ENCODE data around the gene VARS1. TPM values are rescaled to one million over a fixed set of nuclear protein-coding genes. Genes with fewer than 3 reads are reported as not detected.
A peak's percentile ranks its signal among the peaks of the same experiment; 100 is the strongest.
"Not testable (repeated sequence)": the region's sequence is repeated elsewhere in the genome, so short reads cannot be mapped to it uniquely, and the experiment has no call there.

Gene VARS1
- total RNA-seq, 1 donor from 2014 or later = 162 TPM

- Mint-ChIP-seq H3K27ac (ENCODE audit: unreplicated experiment) (no peak overlapping the region), H3K9me3 (no peaks in the 10 kb centered on the region), H3K27me3 (ENCODE audit: low read depth) (peaks cover 10% of the 10 kb centered on the region), H3K4me3 (peak overlapping the region; percentile 76), H3K36me3 (ENCODE audit: low read depth) (peaks cover 2% of the 10 kb centered on the region), H3K4me1 (peaks cover 58% of the 10 kb centered on the region)
- TF ChIP-seq, protein P1, sequence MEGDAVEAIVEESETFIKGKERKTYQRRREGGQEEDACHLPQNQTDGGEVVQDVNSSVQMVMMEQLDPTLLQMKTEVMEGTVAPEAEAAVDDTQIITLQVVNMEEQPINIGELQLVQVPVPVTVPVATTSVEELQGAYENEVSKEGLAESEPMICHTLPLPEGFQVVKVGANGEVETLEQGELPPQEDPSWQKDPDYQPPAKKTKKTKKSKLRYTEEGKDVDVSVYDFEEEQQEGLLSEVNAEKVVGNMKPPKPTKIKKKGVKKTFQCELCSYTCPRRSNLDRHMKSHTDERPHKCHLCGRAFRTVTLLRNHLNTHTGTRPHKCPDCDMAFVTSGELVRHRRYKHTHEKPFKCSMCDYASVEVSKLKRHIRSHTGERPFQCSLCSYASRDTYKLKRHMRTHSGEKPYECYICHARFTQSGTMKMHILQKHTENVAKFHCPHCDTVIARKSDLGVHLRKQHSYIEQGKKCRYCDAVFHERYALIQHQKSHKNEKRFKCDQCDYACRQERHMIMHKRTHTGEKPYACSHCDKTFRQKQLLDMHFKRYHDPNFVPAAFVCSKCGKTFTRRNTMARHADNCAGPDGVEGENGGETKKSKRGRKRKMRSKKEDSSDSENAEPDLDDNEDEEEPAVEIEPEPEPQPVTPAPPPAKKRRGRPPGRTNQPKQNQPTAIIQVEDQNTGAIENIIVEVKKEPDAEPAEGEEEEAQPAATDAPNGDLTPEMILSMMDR (conservative IDR thresholded peaks at IDR 0.05) = no peak
- no peak for DNase-seq (ENCODE audit: low read depth, low spot score)
Measured at GRCh38 chr6:31825553-31825952, 30.0 kb upstream of the VARS1 start.

DNA sequence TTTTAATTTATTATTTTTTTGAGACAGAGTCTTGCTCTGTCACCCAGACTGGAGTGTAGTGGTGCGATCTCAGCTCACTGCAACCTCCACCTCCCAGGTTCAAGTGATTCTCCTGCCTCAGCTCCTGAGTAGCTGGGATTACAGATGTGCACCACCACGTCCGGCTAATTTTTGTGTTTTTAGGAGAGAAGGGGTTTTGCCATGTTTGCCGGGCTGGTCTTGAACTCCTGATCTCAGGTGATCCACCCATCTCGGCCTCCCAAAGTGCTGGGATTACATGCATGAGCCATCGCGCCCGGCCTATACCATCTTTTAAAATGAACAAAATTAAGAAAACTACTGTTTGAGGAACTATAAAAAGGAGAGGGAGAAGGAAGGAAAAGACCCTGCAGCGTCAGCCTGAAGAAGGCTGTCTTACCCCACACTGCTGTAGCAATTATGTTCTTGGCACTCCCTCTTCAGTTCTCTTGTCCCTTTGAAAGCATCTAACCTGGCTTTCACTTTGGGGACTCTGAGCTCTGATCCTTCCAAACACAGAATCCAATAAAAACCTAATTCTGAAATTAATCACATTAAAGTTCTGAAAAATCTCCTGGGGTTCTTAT lies 28.1 kb upstream of the VARS1 start:
- H3K4me1 Mint-ChIP-seq = peaks cover 49% of the 10 kb centered on the region
- H3K27me3 Mint-ChIP-seq (ENCODE audit: low read depth); H3K27ac Mint-ChIP-seq (ENCODE audit: unreplicated experiment); H3K9me3 Mint-ChIP-seq; DNase-seq (ENCODE audit: low read depth, low spot score); H3K36me3 Mint-ChIP-seq (ENCODE audit: low read depth): not testable (repeated sequence)
- peak overlapping the region; percentile 50 for H3K4me3 Mint-ChIP-seq

- Mint-ChIP-seq H3K4me1 (peaks cover 55% of the 10 kb centered on the region), H3K4me3 (peak overlapping the region; percentile 90), H3K36me3 (ENCODE audit: low read depth) (peaks cover 10% of the 10 kb centered on the region), H3K27ac (ENCODE audit: unreplicated experiment) (peak overlapping the region; percentile 96), H3K9me3 (no peaks in the 10 kb centered on the region), H3K27me3 (ENCODE audit: low read depth) (no peaks in the 10 kb centered on the region)
- TF ChIP-seq, protein P1 (conservative IDR thresholded peaks at IDR 0.05) = no peak
- DNase-seq (ENCODE audit: low read depth, low spot score) = no peak
Measured at GRCh38 chr6:31822036-31822821, 26.7 kb upstream of the VARS1 start.

DNA sequence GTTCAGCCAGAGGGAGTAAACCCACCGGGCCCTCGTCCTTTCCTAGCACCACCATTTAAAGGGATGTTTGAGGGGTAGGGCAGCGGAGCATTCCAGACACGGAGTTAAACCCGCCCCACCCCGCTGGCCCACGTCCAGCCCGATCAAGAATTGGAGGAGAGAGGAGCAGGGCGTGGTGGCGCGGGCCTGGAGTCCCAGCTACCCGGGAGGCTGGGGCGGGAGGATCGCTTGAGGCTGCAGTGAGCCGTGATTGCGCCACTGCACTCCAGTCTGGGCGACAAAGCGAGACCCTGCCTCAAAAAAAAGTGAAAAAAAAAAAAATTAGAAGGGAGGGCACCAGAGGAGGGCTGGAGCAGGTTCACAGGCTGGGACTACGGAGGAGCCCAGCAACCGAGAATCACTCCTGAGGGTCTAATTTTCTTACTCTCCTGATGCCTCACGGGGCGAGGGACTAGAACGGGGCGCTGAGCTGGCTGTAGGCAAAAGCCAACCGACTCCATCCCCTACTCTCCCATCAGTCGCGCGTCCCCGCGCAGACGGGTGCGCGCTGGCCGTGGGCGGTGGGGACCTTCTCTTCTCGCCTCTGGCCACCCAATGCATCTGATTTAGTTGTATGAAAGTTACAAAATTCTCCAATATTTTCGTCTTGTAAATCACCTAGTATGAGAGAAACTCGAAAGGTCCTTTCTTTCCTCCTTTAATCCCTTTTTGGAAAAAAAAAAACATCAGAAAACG lies 25.9 kb upstream of the VARS1 start:
- Mint-ChIP-seq H3K4me1 (peaks cover 47% of the 10 kb centered on the region), H3K27me3 (ENCODE audit: low read depth) (no peaks in the 10 kb centered on the region), H3K27ac (ENCODE audit: unreplicated experiment) (peak overlapping the region; percentile 96), H3K9me3 (no peaks in the 10 kb centered on the region), H3K36me3 (ENCODE audit: low read depth) (peaks cover 10% of the 10 kb centered on the region), H3K4me3 (peak overlapping the region; percentile 90)
- DNase-seq (ENCODE audit: low read depth, low spot score) = peak; percentile 48
- TF ChIP-seq, protein P1 (conservative IDR thresholded peaks at IDR 0.05) = no peak

DNA sequence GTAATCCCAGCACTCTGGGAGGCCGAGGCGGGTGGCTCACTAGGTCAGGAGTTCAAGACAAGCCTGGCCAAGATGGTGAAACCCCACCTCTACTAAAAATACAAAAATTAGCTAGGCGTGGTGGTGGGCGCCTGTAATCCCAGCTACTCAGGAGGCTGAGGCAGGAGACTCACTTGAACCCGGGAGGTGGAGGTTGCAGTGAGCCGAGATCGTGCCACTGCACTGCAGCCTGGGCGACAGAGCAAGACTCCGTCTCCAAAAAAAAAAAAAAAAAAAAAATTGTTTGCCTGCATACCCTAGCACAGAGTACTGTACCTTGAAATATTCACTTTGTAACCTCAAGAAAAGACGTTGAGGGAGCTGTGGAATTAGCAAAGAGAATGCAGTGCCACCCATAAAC lies 24.8 kb upstream of the VARS1 start:
- Mint-ChIP-seq H3K36me3 (ENCODE audit: low read depth) (peaks cover 12% of the 10 kb centered on the region), H3K4me1 (peaks cover 45% of the 10 kb centered on the region), H3K4me3 (peak overlapping the region; percentile 90)
- not testable (repeated sequence) for H3K9me3 Mint-ChIP-seq; H3K27ac Mint-ChIP-seq (ENCODE audit: unreplicated experiment); H3K27me3 Mint-ChIP-seq (ENCODE audit: low read depth); DNase-seq (ENCODE audit: low read depth, low spot score)

DNA sequence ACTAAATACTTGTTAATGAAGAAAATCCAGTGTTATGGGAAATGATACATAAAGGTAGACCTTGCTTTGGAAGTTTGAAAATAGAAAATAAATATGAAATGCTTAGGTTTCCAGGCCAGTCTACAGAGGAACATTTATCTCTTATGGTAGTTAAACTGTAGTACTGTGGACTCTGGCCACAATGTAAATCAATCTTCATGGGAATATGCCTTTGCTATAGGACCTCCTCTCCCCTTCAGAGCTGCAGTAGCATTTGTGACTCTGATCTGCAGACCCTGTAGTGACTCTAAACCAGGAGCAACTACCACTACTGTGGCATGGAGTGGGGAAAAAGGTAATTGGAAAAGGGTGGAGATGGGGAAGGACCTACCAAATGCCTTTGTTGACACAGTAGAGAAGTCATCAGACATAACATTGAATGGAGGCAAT lies 24.3 kb upstream of the VARS1 start:
- DNase-seq (ENCODE audit: low read depth, low spot score) = no peak
- Mint-ChIP-seq H3K9me3 (no peaks in the 10 kb centered on the region), H3K27ac (ENCODE audit: unreplicated experiment) (no peak overlapping the region), H3K36me3 (ENCODE audit: low read depth) (peaks cover 15% of the 10 kb centered on the region), H3K27me3 (ENCODE audit: low read depth) (no peaks in the 10 kb centered on the region), H3K4me3 (peak overlapping the region; percentile 58), H3K4me1 (peaks cover 45% of the 10 kb centered on the region)
- TF ChIP-seq, protein P1 (conservative IDR thresholded peaks at IDR 0.05) = no peak

GRCh38 chr6:31817929-31818511 lies 22.5 kb upstream of the VARS1 start:
- Mint-ChIP-seq H3K36me3 (ENCODE audit: low read depth) (peaks cover 15% of the 10 kb centered on the region), H3K4me3 (peak overlapping the region; percentile 80), H3K4me1 (peaks cover 57% of the 10 kb centered on the region)
- DNase-seq (ENCODE audit: low read depth, low spot score); H3K9me3 Mint-ChIP-seq; H3K27ac Mint-ChIP-seq (ENCODE audit: unreplicated experiment); H3K27me3 Mint-ChIP-seq (ENCODE audit: low read depth): not testable (repeated sequence)

DNA sequence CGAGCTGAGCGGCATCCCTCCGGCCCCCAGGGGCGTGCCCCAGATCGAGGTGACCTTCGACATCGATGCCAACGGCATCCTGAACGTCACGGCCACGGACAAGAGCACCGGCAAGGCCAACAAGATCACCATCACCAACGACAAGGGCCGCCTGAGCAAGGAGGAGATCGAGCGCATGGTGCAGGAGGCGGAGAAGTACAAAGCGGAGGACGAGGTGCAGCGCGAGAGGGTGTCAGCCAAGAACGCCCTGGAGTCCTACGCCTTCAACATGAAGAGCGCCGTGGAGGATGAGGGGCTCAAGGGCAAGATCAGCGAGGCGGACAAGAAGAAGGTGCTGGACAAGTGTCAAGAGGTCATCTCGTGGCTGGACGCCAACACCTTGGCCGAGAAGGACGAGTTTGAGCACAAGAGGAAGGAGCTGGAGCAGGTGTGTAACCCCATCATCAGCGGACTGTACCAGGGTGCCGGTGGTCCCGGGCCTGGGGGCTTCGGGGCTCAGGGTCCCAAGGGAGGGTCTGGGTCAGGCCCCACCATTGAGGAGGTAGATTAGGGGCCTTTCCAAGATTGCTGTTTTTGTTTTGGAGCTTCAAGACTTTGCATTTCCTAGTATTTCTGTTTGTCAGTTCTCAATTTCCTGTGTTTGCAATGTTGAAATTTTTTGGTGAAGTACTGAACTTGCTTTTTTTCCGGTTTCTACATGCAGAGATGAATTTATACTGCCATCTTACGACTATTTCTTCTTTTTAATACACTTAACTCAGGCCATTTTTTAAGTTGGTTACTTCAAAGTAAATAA lies 21.8 kb upstream of the VARS1 start:
- H3K4me3 Mint-ChIP-seq = peak overlapping the region; percentile 80
- not testable (repeated sequence) for H3K27ac Mint-ChIP-seq (ENCODE audit: unreplicated experiment); H3K27me3 Mint-ChIP-seq (ENCODE audit: low read depth); H3K9me3 Mint-ChIP-seq; DNase-seq (ENCODE audit: low read depth, low spot score)
- peaks cover 50% of the 10 kb centered on the region for H3K4me1 Mint-ChIP-seq
- peaks cover 15% of the 10 kb centered on the region for H3K36me3 Mint-ChIP-seq (ENCODE audit: low read depth)

Measured in neural crest cell (in vitro differentiated cells).